Transverse colon (tissue), 4 donors: ENCODE measurements around the gene YBX2. TPM values are rescaled to one million over a fixed set of nuclear protein-coding genes. Genes with fewer than 3 reads are reported as not detected.
A peak's percentile ranks its signal among the peaks of the same experiment; 100 is the strongest.

ENCODE experiments used
- DNase-seq: peaks from one replicate; pipeline ENCODE4 v3.0.0-alpha.2; 2019
- H3K27ac ChIP-seq, 4 donors: fragments of 200-600 bp; sonication (generic); 2 replicates each; pipeline ENCODE4 v1.5.1; 2016 to 2018; ENCODE audit warnings: inconsistent platforms in 4 of 4
- H3K27me3 ChIP-seq: fragments of 200-600 bp; sonication (generic); 2 replicates; pipeline ENCODE4 v1.5.1; 2017; ENCODE audit warnings: inconsistent platforms
- H3K36me3 ChIP-seq, 4 donors: fragments of 200-600 bp; sonication (generic); 2 replicates each; pipeline ENCODE4 v1.5.1; 2017 to 2019; ENCODE audit warnings: inconsistent platforms in 4 of 4
- H3K4me1 ChIP-seq, 4 donors: fragments of 200-600 bp; sonication (generic); 2 replicates each; pipeline ENCODE4 v1.5.1; 2017 to 2020; ENCODE audit warnings: inconsistent platforms in 4 of 4
- H3K4me3 ChIP-seq, 4 donors: fragments of 200-600 bp; sonication (generic); 1 replicate in 1 of 4; 2 replicates in 3 of 4; pipeline versions ENCODE4 v1.5.1 to v1.6.1; 2017 to 2019; ENCODE audit warnings: inconsistent platforms in 4 of 4
- H3K9me3 ChIP-seq, 2 donors: fragments of 200-600 bp; sonication (generic); 2 replicates each; pipeline ENCODE4 v1.5.1; 2017 to 2019; ENCODE audit warnings: inconsistent platforms in 2 of 2
- CTCF ChIP-seq, 5 experiments: fragments of 200-600 bp in 3 of 5; fragments of 450-650 bp in 2 of 5; sonication (generic) in 3 of 5; IDR thresholded peaks; 1 replicate in 2 of 5; 2 replicates in 3 of 5; pipeline ENCODE4 v1.5.1; 2016 to 2017; ENCODE audit warnings: antibody characterized with exemption in 5 of 5, inconsistent platforms in 3 of 5, mild to moderate bottlenecking in 2 of 5, moderate library complexity in 1 of 5
- EP300 ChIP-seq: sonication (generic); formaldehyde crosslinking; IDR thresholded peaks from one replicate; pipeline ENCODE4 v1.6.1; 2017; ENCODE audit warnings: antibody characterized with exemption, low read depth
- POLR2A ChIP-seq: fragments of 450-650 bp; IDR thresholded peaks from one replicate; pipeline ENCODE4 v1.6.1; 2016; ENCODE audit warnings: antibody characterized with exemption, mild to moderate bottlenecking, moderate library complexity
- POLR2AphosphoS5 ChIP-seq, 3 donors: sonication (generic); formaldehyde crosslinking; IDR thresholded peaks; one replicate each; pipeline ENCODE4 v1.6.1; 2016; ENCODE audit warnings: antibody characterized with exemption in 3 of 3
- WGBS, 2 donors: methylation state at CpG; one replicate each; pipeline ENCODE4 v1.1.5; 2018; ENCODE audit warnings: low coverage in 1 of 2; 5-methylcytosine and 5-hydroxymethylcytosine counted together
- in situ Hi-C, 4 donors: fragments of 200-750 bp; cut with MboI; loops; one replicate each; pipeline versions ENCODE4 v1.15.0 to v1.15.1; 2017; ENCODE audit warnings: low sequenced_read_pairs in 3 of 4, low pct_ligation_motif_present in 1 of 4, low pct_unique_long_range_greater_than_20kb in 1 of 4
- intact Hi-C: fragments of 100-400 bp; cut with DNase I; formaldehyde crosslinking; loops from one replicate; pipeline ENCODE4 v1.15.1; 2023; ENCODE audit warnings: low total_unique reads
- total RNA-seq, 4 donors: library from RNA; depleted of rRNA; stranded (reverse); fragments of >200 nt; gene quantifications; one replicate each; pipeline ENCODE4 v1.1.0, GENCODE V29; 2016

YBX2 gene
- total RNA-seq, 4 donors from 2014 or later, result 23.1 to 151 (median 43.4) TPM

GRCh38 chr17:7283471-7284216 is 10.8 kb downstream of the YBX2 start:
- WGBS, 2 donors, result 81 to 100% methylated on average over 1 to 18 of the region's 18 CpGs

GRCh38 chr17:7282752-7283321 is 11.6 kb downstream of the YBX2 start:
- Histone ChIP-seq H3K4me1 (peaks cover 12 to 42% (median 33%) of the 10 kb centered on the region in 4 donors), H3K27ac (peak overlapping the region; percentile 84 to 89 (median 86)), H3K4me3 (peak overlapping the region in 3 of 4 donors; percentile 43 to 71 (median 54)), H3K36me3 (no peaks in the 10 kb centered on the region), H3K27me3 (no peaks in the 10 kb centered on the region), H3K9me3 (no peaks in the 10 kb centered on the region)
- DNase-seq, result no peak
- intact Hi-C loops, result no loop called here
- in situ Hi-C loops, result loop anchor here in 2 of 4 donors (25.0 kb wide), 1 partner anchor 246 kb away; the partner anchor contains the start of genes SLC16A11 (in 2 of the 2) and SLC16A13 (in 2 of the 2)
- TF ChIP-seq EP300, result no peak
- TF ChIP-seq CTCF (IDR thresholded peaks at IDR 0.05), result peak in 3 of 5 experiments; percentile 7 to 48 (median 33)
- 20 to 52% methylated on average over 1 to 6 of the region's 6 CpGs for WGBS, 2 donors

More at GRCh38 chr17:7283471-7284216, 10.8 kb downstream of the YBX2 start:
- Histone ChIP-seq H3K27ac (peak overlapping the region; percentile 84 to 89 (median 86)), H3K27me3 (no peaks in the 10 kb centered on the region), H3K4me1 (peaks cover 12 to 42% (median 33%) of the 10 kb centered on the region in 4 donors), H3K36me3 (no peaks in the 10 kb centered on the region), H3K4me3 (no peak overlapping the region), H3K9me3 (no peaks in the 10 kb centered on the region)
- in situ Hi-C loops, result loop anchor here in 2 of 4 donors (25.0 kb wide), 1 partner anchor 246 kb away; the partner anchor contains the start of genes SLC16A11 (in 2 of the 2) and SLC16A13 (in 2 of the 2)
- no peak for DNase-seq
- TF ChIP-seq POLR2AphosphoS5 (IDR thresholded peaks at IDR 0.05) (no peak), POLR2A (no peak), EP300 (no peak), CTCF (IDR thresholded peaks at IDR 0.05) (no peak)
- intact Hi-C loops, result no loop called here

- no peak for DNase-seq
- H3K9me3 ChIP-seq, result no peaks in the 10 kb centered on the region
- in situ Hi-C loops (loop anchor here in 2 of 4 donors (25.0 kb wide), 1 partner anchor 245 kb away; the partner anchor contains the start of genes SLC16A11 (in 2 of the 2) and SLC16A13 (in 2 of the 2)), intact Hi-C loops (loop anchor here (2.0 kb wide), 1 partner anchor 15 kb away; no protein-coding TSS in a partner anchor)
- peak overlapping the region; percentile 41 to 71 (median 48) for H3K4me3 ChIP-seq
- peak overlapping the region; percentile 84 to 89 (median 86) for H3K27ac ChIP-seq
- H3K4me1 ChIP-seq, result peaks cover 12 to 42% (median 33%) of the 10 kb centered on the region in 4 donors
- no peaks in the 10 kb centered on the region for H3K36me3 ChIP-seq
- TF ChIP-seq CTCF (IDR thresholded peaks at IDR 0.05), result no peak
- peak in 2 of 3 donors; percentile 9 to 21 for TF ChIP-seq POLR2AphosphoS5 (IDR thresholded peaks at IDR 0.05)
- no peak for TF ChIP-seq EP300
- TF ChIP-seq POLR2A, result no peak
- no peaks in the 10 kb centered on the region for H3K27me3 ChIP-seq
- WGBS, 2 donors, result 9% methylated on average over 43 of the region's 43 CpGs; no CpG with 5 or more reads in 1 of the 2 donors
These were observed 12.3 kb downstream of the YBX2 start for GRCh38 chr17:7281953-7282751.
